Measurements from ENCODE around the gene PTPN3.

The PTPN3 gene

GRCh38 chr9:109329638-109330258 lies 168.4 kb downstream of the PTPN3 start:
- no peak for DNase-seq

GRCh38 chr9:109328978-109329637 lies 169.0 kb downstream of the PTPN3 start:
- DNase-seq: no peak

All from CD4-positive, alpha-beta T cell treated with Interleukin-1 beta for 1 hour (primary cell).